Measurements from ENCODE around the gene NUP50.
"Not testable (repeated sequence)": the region's sequence is repeated elsewhere in the genome, so short reads cannot be mapped to it uniquely, and the experiment has no call there.

The NUP50 gene

DNA sequence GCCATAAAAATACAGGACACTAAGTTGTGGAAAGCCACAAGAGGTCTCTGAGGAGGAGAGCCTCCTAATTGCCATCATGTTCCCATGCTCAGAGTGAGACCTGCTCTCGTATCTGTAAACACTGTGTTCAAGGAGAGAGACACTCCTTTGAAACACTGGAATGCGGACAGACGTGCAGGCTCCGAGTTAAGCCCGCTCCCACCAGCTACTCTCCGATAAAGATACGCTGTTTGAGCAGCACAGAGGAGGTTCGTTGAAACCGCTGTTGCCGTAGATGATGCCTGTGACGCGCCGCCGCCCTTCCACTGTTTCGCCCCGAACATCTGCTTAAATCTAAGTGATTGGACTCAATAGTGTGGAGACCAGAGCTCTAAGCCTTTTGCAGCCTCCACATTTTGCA, 25.1 kb downstream of the NUP50 start:
- no peak for TF ChIP-seq SPI1 (IDR thresholded peaks at IDR 0.05; ENCODE audit: borderline replicate concordance, low read depth)
- no peak for TF ChIP-seq GABPA (IDR thresholded peaks at IDR 0.05; ENCODE audit: low read depth)
- TF ChIP-seq, protein P1, sequence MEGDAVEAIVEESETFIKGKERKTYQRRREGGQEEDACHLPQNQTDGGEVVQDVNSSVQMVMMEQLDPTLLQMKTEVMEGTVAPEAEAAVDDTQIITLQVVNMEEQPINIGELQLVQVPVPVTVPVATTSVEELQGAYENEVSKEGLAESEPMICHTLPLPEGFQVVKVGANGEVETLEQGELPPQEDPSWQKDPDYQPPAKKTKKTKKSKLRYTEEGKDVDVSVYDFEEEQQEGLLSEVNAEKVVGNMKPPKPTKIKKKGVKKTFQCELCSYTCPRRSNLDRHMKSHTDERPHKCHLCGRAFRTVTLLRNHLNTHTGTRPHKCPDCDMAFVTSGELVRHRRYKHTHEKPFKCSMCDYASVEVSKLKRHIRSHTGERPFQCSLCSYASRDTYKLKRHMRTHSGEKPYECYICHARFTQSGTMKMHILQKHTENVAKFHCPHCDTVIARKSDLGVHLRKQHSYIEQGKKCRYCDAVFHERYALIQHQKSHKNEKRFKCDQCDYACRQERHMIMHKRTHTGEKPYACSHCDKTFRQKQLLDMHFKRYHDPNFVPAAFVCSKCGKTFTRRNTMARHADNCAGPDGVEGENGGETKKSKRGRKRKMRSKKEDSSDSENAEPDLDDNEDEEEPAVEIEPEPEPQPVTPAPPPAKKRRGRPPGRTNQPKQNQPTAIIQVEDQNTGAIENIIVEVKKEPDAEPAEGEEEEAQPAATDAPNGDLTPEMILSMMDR (IDR thresholded peaks at IDR 0.05; ENCODE audit: insufficient read depth, low read length): no peak
- TF ChIP-seq, protein P2, sequence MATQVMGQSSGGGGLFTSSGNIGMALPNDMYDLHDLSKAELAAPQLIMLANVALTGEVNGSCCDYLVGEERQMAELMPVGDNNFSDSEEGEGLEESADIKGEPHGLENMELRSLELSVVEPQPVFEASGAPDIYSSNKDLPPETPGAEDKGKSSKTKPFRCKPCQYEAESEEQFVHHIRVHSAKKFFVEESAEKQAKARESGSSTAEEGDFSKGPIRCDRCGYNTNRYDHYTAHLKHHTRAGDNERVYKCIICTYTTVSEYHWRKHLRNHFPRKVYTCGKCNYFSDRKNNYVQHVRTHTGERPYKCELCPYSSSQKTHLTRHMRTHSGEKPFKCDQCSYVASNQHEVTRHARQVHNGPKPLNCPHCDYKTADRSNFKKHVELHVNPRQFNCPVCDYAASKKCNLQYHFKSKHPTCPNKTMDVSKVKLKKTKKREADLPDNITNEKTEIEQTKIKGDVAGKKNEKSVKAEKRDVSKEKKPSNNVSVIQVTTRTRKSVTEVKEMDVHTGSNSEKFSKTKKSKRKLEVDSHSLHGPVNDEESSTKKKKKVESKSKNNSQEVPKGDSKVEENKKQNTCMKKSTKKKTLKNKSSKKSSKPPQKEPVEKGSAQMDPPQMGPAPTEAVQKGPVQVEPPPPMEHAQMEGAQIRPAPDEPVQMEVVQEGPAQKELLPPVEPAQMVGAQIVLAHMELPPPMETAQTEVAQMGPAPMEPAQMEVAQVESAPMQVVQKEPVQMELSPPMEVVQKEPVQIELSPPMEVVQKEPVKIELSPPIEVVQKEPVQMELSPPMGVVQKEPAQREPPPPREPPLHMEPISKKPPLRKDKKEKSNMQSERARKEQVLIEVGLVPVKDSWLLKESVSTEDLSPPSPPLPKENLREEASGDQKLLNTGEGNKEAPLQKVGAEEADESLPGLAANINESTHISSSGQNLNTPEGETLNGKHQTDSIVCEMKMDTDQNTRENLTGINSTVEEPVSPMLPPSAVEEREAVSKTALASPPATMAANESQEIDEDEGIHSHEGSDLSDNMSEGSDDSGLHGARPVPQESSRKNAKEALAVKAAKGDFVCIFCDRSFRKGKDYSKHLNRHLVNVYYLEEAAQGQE (IDR thresholded peaks at IDR 0.05; ENCODE audit: insufficient replicate concordance, low read depth): no peak
- no peak; the same call in 1 of the 2 replicates for TF ChIP-seq POLR2AphosphoS5 (IDR thresholded peaks at IDR 0.05; ENCODE audit: low read depth)
- H3K4me3 ChIP-seq (replicated peaks; ENCODE audit: insufficient read depth, low read length): no peak overlapping the region
- no peaks in the 10 kb centered on the region for H3K27me3 ChIP-seq (ENCODE audit: insufficient read depth, poor library complexity, severe bottlenecking)
- no peak overlapping the region for H3K27ac ChIP-seq (replicated peaks)
- DNase-seq (ENCODE audit: low read depth in 1 of 2, low spot score in 1 of 2): no peak

DNA sequence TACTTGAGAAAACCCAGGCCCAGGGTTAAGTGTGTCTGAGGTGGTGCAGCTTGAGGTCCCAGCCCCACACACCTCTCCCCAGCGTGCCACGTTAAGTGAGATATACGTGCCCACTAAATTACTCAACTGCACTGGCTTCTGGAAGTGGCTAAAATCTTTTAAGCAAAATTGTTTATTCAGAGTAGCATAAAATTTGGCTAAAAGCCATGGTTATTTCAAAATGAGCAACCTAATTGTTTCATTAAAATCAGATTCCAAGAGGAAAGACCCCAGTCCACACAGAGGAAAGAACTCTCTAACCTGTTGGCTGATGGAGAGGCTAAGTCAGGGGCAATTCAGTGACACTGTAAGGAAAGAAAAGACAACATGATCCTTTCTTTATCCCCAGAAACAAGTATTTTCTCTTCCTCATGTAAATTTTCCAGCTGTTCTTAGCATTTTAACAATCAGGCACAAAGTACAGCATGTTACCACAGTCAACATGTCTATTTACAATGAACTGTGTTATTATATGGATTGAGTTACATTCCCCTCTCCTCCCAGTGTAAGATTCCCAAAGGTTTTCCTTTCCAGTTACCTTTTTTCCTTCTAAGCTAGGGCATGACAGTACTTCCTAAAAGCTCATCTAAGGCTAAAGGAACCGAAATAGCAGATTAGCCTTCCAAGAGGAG, 26.6 kb downstream of the NUP50 start:
- Histone ChIP-seq H3K27ac (replicated peaks) (no peak overlapping the region), H3K4me3 (replicated peaks; ENCODE audit: insufficient read depth, low read length) (no peak overlapping the region), H3K27me3 (ENCODE audit: insufficient read depth, poor library complexity, severe bottlenecking) (no peaks in the 10 kb centered on the region)
- TF ChIP-seq, protein P2 (IDR thresholded peaks at IDR 0.05; ENCODE audit: insufficient replicate concordance, low read depth): no peak
- no peak for DNase-seq (ENCODE audit: low read depth in 1 of 2, low spot score in 1 of 2)

DNA sequence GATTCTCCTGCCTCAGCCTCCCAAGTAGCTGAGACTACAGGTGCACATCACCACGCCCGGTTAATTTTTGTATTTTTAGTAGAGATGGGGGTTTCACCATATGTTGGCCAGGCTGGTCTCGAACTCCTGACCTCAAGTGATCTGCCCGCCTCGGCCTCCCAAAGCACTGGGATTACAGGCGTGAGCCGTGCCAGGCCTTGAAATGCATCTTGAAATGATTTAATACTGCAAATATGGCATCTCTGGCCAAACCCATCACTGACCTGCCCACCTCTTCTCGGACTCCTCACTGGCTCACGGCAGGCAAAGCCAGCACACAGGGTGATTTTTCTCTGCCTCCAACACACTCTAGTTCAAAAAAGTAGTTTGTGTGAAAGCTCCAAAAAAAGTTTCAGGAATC, 28.0 kb downstream of the NUP50 start:
- not testable (repeated sequence) for H3K4me3 ChIP-seq (replicated peaks; ENCODE audit: insufficient read depth, low read length); H3K27me3 ChIP-seq (ENCODE audit: insufficient read depth, poor library complexity, severe bottlenecking); H3K27ac ChIP-seq (replicated peaks); DNase-seq (ENCODE audit: low read depth in 1 of 2, low spot score in 1 of 2)

DNA sequence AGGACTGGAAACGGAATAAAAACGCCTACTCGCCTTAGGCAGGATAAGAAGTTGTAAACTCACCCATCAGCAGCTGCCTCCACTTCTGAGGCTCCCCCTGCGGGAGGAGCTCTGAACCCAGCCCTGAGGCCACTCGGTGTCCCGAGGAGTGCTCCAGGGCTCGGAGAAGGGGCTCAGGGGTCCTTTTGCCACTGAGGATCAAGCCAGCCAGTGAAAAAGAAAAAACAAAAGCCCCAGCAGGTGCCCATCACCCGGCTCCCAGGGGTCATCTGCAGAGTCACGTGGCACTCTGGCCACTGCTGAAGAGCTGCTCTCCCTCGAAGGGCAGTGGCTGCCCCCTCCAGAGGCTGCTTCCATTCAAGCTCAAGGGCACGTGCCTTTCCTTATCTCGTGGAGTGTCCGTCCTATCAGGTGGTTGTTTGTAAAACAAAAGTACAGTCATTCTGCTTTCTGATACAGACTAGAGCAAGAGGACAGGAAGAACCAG, 29.0 kb downstream of the NUP50 start:
- no peak overlapping the region for H3K27ac ChIP-seq (replicated peaks)
- H3K4me3 ChIP-seq (replicated peaks; ENCODE audit: insufficient read depth, low read length): no peak overlapping the region
- TF ChIP-seq, protein P1 (IDR thresholded peaks at IDR 0.05; ENCODE audit: insufficient read depth, low read length): no peak
- no peak for TF ChIP-seq POLR2AphosphoS5 (IDR thresholded peaks at IDR 0.05; ENCODE audit: low read depth)
- TF ChIP-seq SPI1 (IDR thresholded peaks at IDR 0.05; ENCODE audit: borderline replicate concordance, low read depth): no peak
- TF ChIP-seq, protein P2 (IDR thresholded peaks at IDR 0.05; ENCODE audit: insufficient replicate concordance, low read depth): no peak
- TF ChIP-seq GABPA (IDR thresholded peaks at IDR 0.05; ENCODE audit: low read depth): no peak
- no peaks in the 10 kb centered on the region for H3K27me3 ChIP-seq (ENCODE audit: insufficient read depth, poor library complexity, severe bottlenecking)
- DNase-seq (ENCODE audit: low read depth in 1 of 2, low spot score in 1 of 2): no peak

All from HL-60 (cell line).